HG03432 (cell line): Measurements from ENCODE around the gene PGAP1.

Experiments
- ATAC-seq: cut with Tn5 transposase; IDR thresholded peaks from one replicate; pipeline ENCODE4 v1.9.1; 2021; ENCODE audit warnings: mild to moderate bottlenecking, moderate library complexity; ENCODE audit not compliant: unreplicated experiment

PGAP1 gene

GRCh38 chr2:196926562-196927375 is at the start of gene PGAP1:
PGAP1 (minus strand) TSS chr2:196926707; CDS start chr2:196926616, 91 bp downstream.
- peak; percentile 91 for ATAC-seq

- ATAC-seq: no peak
These were observed 48.5 kb upstream of the PGAP1 start for GRCh38 chr2:196974970-196975369.

- ATAC-seq: no peak
These were observed 45.2 kb upstream of the PGAP1 start for GRCh38 chr2:196971574-196972279.

GRCh38 chr2:196970099-196970498 is 43.6 kb upstream of the PGAP1 start:
- ATAC-seq: no peak

- no peak for ATAC-seq
These were observed 42.0 kb upstream of the PGAP1 start for GRCh38 chr2:196968516-196968915.

- ATAC-seq: no peak
These were observed 41.3 kb upstream of the PGAP1 start for GRCh38 chr2:196967775-196968174.

GRCh38 chr2:196967116-196967515 is 40.6 kb upstream of the PGAP1 start:
- ATAC-seq: no peak

GRCh38 chr2:196966061-196966460 is 39.6 kb upstream of the PGAP1 start:
- ATAC-seq: no peak

GRCh38 chr2:196965651-196966050 is 39.1 kb upstream of the PGAP1 start:
- ATAC-seq: no peak

- ATAC-seq: no peak
These were observed 37.5 kb upstream of the PGAP1 start for GRCh38 chr2:196963961-196964360.

- no peak for ATAC-seq
These were observed 36.5 kb upstream of the PGAP1 start for GRCh38 chr2:196963043-196963442.

GRCh38 chr2:196962325-196962724 is 35.8 kb upstream of the PGAP1 start:
- no peak for ATAC-seq

- peak; percentile 99 for ATAC-seq
These were observed 35.4 kb upstream of the PGAP1 start for GRCh38 chr2:196961889-196962288.

- no peak for ATAC-seq
These were observed 33.3 kb upstream of the PGAP1 start for GRCh38 chr2:196959734-196960338.

GRCh38 chr2:196959281-196959680 is 32.8 kb upstream of the PGAP1 start:
- no peak for ATAC-seq

GRCh38 chr2:196957881-196958525 is 31.5 kb upstream of the PGAP1 start:
- ATAC-seq: no peak

- ATAC-seq: no peak
These were observed 30.9 kb upstream of the PGAP1 start for GRCh38 chr2:196957442-196957841.

- no peak for ATAC-seq
These were observed 29.6 kb upstream of the PGAP1 start for GRCh38 chr2:196956069-196956468.

GRCh38 chr2:196955036-196955435 is 28.5 kb upstream of the PGAP1 start:
- no peak for ATAC-seq

- no peak for ATAC-seq
These were observed 27.5 kb upstream of the PGAP1 start for GRCh38 chr2:196954001-196954400.

- ATAC-seq: no peak
These were observed 26.4 kb upstream of the PGAP1 start for GRCh38 chr2:196952936-196953335.
